Activated CD8-positive, alpha-beta memory T cell treated with anti-CD3 and anti-CD28 coated beads, Interleukin-2, amount 50 U/mL, for 24 hours (primary cell): ENCODE results near the gene IL10RA.
A peak's percentile ranks its signal among the peaks of the same experiment; 100 is the strongest.
"Not testable (repeated sequence)": the region's sequence is repeated elsewhere in the genome, so short reads cannot be mapped to it uniquely, and the experiment has no call there.

Source experiments
- DNase-seq: peaks from one replicate; pipeline ENCODE4 v3.0.0-alpha.2; 2020; ENCODE audit errors: extremely low read depth

The IL10RA gene

DNA sequence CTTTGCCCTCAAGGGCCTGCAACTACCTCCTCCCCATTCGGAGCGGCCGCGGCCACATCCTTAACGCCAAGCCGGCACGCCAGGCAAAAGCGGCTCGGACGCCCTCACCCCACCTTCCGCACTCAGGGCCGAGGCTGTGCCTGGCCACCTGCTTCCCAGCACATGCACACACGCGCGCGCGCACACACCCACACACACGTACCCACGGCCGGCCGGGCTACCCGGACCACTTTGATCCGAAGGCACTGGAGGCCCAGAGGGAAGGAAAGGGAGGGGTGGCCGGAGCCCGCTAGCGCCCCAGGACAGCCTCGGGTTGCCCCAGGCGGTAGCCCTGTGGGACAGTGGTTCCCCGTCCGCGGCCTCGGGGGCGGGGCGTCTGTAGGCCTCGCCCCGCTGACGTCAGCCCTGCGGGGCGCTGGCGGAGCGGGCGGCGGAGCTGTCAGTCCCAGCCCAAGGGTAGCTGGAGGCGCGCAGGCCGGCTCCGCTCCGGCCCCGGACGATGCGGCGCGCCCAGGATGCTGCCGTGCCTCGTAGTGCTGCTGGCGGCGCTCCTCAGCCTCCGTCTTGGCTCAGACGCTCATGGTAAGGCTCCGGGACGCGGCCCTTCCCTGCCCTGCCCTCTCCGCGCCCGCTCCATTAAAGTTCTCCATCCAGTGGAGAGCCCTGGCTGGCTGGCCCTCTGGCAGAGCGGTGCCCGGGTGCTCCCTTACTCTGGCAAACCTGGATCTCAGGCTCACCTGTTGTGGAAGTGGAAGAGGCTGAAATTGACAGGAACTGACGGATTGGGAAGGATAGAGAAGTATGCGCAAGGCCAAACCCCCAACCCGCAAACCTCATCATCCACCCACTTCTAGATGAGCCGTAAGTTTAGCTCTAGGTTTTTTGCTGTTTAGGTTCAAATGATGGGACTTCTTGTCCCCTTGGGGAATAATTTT lies at the start of gene IL10RA:
Gene IL10RA (plus strand): TSS at position 442 of the 935 bp plus-strand sequence. CDS start 74 bp downstream, at position 516.
- no peak for DNase-seq

- no peak for DNase-seq
These were observed 49.2 kb upstream of the IL10RA start for GRCh38 chr11:117936973-117937372.

DNA sequence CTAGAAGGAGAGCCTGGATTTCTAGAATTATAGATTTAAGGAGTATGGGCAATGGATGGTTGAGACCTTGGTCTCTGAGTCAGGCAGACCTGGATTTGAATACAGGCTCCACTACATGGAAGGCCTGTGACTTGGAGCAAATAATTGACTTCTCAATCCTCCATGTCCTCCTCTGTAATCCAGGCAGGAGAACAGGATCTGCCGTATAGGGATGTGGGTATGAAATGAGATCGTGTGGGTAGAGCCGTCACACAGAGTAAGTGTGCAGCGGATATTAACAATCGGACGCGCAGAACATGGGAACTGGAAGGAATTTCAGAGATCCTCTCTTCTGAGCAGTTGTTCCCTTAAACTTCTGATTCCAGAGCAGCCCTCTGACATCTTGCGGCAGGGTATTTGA lies 45.5 kb upstream of the IL10RA start:
- no peak for DNase-seq

DNA sequence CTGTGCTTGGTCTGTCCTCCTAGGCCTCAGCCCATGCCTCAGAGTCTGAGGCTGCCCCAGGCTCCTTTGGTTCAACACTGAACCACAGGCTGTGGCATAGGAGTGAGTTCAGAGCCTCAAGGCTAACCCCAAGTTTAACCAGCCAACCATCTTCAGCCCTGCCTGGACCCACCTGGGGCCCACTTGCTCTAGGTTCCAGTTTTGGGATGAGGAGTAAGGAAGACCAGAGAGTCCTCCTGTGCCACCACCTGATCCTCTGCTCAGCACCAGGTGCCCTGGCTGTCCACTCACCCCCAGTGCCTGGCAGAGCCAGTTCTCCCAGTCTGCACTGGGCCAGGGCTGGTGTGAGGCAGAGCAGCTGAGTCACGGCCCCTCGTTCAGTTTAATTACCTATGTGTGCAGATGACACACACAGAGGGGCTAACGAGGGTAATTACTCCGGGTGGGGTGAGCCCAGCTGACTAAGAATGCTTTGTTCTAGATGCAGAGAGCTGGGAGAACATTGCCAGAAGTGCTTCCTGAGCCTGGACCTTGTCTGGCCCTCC lies 45.0 kb upstream of the IL10RA start:
- no peak for DNase-seq

- no peak for DNase-seq
These were observed 44.1 kb upstream of the IL10RA start for GRCh38 chr11:117941976-117942654.

- no peak for DNase-seq
These were observed 41.6 kb upstream of the IL10RA start for GRCh38 chr11:117944554-117944953.

DNA sequence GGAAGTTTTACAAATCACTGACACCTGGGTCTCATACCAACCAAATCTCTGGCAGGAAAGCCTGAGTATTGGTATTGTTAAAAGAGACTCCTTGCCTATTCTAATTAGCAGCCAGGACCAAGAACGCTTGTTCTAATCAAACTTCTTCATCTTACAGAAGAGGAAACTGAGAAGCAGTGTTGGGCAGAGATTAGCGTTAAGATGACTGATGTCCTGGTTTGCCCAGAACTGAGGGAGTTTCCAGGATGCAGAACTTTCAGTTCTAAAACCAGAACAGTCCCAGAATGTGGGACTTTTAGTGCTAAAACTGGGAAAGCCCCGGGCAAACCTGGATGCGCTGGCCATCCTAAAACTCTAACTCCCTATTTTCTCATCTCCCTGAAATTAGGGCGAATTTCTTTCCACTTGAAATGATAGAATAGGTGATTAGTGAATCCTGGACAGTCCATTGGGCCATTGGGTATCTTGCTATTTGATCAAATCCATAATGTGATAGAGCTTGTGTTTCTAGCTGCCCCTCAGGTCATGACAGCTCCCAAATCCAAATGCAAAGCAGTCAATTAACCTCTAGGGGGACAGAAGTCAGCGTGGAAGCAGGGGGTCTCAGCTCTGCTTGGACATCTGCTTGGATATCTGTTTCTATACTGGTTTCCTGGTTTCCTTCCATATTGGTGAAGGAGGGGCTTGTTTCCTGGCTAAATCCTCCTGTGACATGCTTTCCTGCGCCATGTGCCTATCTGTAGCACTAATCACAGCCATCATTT lies 41.0 kb upstream of the IL10RA start:
- no peak for DNase-seq

DNA sequence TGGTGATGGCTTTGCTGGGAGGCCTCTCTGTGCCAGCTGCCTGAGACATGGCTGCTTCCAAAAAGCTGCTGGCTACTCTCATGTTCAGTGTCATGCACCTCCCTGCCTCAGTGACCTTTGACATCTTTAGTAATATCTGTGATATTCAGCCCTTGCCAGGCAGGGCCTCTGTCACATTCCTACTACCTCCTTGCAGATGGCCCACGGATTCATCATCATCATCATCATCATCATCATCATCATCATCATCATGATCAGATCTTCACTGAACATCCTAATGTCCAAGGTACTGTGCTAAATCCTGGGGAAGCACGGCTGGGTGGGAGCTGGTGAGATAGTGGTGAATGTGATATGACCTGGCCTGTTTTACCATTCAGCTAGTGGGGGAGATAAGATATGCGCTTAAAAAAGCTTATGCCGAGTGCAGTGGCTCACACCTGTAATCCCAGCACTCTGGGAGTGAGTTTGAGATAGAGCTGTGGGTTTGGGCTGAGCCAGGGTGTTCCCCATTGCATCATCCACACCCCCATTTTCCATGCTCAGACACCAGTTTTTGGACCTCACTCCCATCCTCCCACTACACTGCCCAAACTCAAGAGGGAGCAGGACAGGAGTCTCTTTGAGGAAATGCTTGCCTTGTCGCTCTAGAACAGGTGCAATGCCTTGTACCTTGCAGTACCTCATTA lies 39.9 kb upstream of the IL10RA start:
- no peak for DNase-seq

GRCh38 chr11:117946842-117947526 lies 39.2 kb upstream of the IL10RA start:
- DNase-seq = peak; percentile 62

- not testable (repeated sequence) for DNase-seq
These were observed 38.4 kb upstream of the IL10RA start for GRCh38 chr11:117947751-117948150.

GRCh38 chr11:117948466-117948865 lies 37.7 kb upstream of the IL10RA start:
- DNase-seq = not testable (repeated sequence)

GRCh38 chr11:117949062-117949461 lies 37.1 kb upstream of the IL10RA start:
- no peak for DNase-seq

DNA sequence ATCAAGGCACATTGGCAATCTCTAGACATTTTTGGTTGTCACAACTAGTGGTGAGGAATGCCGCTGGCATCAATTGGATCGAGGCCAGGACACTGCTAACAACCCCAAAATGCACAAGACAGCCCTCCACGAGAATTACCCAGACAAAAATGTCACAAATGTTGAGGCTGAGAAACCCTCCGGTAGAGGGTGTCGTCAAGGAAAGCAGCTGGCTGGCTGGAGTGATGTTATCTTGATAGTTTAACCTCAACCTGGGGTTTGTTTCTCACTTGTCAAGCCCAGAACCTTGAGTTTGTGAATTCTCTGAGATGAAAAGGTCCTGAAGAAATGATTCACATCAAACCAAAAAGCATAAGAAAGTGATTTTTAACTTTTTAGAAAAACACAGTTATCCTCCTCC lies 35.9 kb upstream of the IL10RA start:
- no peak for DNase-seq

GRCh38 chr11:117950993-117951961 lies 34.9 kb upstream of the IL10RA start:
- no peak for DNase-seq

DNA sequence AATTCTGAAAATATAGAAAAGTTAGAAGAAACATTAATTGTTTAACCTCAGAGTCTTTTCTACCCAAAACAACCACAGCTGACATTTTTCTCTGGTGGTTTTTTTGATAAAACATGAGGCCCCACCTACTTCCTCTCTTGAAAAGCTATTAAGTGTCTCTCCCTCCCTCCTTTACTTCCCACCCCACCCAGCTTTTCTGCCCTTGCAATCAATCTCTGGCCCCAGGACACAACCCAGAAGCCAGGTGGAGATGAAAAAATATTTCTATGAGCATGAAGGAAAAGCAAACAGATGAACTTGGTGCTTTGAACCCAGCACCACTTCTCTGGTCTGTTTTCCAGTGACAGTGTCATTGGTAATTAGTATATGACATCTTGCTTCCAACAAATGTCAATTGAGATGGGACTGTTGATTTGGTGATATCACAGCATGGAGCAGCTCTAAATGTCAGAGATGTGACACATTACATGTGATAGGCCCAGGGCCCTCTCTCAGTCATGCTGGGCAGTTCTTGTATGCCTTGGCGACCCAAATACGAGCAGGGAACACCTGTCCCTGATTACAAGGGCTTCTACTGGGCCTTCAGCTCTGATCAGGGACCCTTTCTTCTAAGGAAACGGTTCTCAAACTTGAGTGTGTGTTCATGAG lies 33.0 kb upstream of the IL10RA start:
- no peak for DNase-seq

- no peak for DNase-seq
These were observed 27.2 kb upstream of the IL10RA start for GRCh38 chr11:117958949-117959348.

GRCh38 chr11:117959438-117960149 lies 26.6 kb upstream of the IL10RA start:
- no peak for DNase-seq

- DNase-seq = no peak
These were observed 25.8 kb upstream of the IL10RA start for GRCh38 chr11:117960406-117960805.
